K562 (cell line): ENCODE data around the gene OLFML2A. TPM values are rescaled to one million over a fixed set of nuclear protein-coding genes. Genes with fewer than 3 reads are reported as not detected.

Experiments used
- CBX1 ChIP-seq: sonication (generic); IDR thresholded peaks from 2 replicates; pipeline ENCODE4 v1.6.1; 2016; ENCODE audit warnings: antibody characterized with exemption, low read depth, mild to moderate bottlenecking
- CHAMP1 ChIP-seq: fragments of 450-650 bp; IDR thresholded peaks from 2 replicates; pipeline ENCODE4 v1.6.1; 2016; ENCODE audit warnings: mild to moderate bottlenecking
- MCM3 ChIP-seq: fragments of 450-650 bp; IDR thresholded peaks from 2 replicates; pipeline ENCODE4 v1.6.1; 2016
- MYC ChIP-seq, 2 experiments: fragments of 250-450 bp in 1 of 2; sonication (Bioruptor Pico) in 1 of 2; IDR thresholded peaks; 2 replicates each; pipeline versions ENCODE4 v1.5.1 to v1.6.1; 2012 to 2021; ENCODE audit warnings: low read depth in 2 of 2, borderline replicate concordance in 1 of 2, improper control_type of control experiment in 1 of 2, low read length in 1 of 2, mild to moderate bottlenecking in 1 of 2, moderate library complexity in 1 of 2
- PTRF ChIP-seq: fragments of 450-650 bp; IDR thresholded peaks from 2 replicates; pipeline ENCODE4 v1.6.1; 2016; ENCODE audit warnings: mild to moderate bottlenecking, missing genetic modification characterization, missing compliant biosample characterization
- RFX7 ChIP-seq: fragments of 250-450 bp; sonication (Bioruptor Pico); IDR thresholded peaks from 2 replicates; pipeline ENCODE4 v1.5.1; 2021; ENCODE audit warnings: mild to moderate bottlenecking
- STAT6 ChIP-seq: sonication (generic); formaldehyde crosslinking; IDR thresholded peaks from 2 replicates; pipeline ENCODE4 v1.8.1; 2023; ENCODE audit warnings: mild to moderate bottlenecking, missing genetic modification reagents
- TARDBP ChIP-seq: fragments of 450-650 bp; IDR thresholded peaks from 2 replicates; pipeline ENCODE4 v1.6.1; 2016
- ZBTB34 ChIP-seq: fragments of 250-450 bp; sonication (Bioruptor Pico); IDR thresholded peaks from 2 replicates; pipeline ENCODE4 v1.8.0; 2021; ENCODE audit warnings: mild to moderate bottlenecking, moderate library complexity
- ZNF280A ChIP-seq: fragments of 450-650 bp; IDR thresholded peaks from 2 replicates; pipeline ENCODE4 v1.6.1; 2018; ENCODE audit warnings: mild to moderate bottlenecking, low read depth; ENCODE audit not compliant: partially characterized antibody
- polyA plus RNA-seq, 8 experiments: library from polyadenylated mRNA; depleted of rRNA in 4 of 8; stranded (reverse) in 5 of 8; unstranded in 3 of 8; fragments of >200 nt; fragmentation: Nextera tagmentation in 2 of 8; fragmentation: Illumina TruSeq in 1 of 8; extraction: Ambion mirVana in 2 of 8; extraction: Trizol in 1 of 8; gene quantifications; 2 replicates each; pipeline versions ENCODE4 v1.2.1 to v1.2.3, GENCODE V29; 2011 to 2014; ENCODE audit warnings: inconsistent platforms in 1 of 8, missing spikeins in 1 of 8
- total RNA-seq, 7 experiments: library from RNA; depleted of rRNA in 6 of 7; stranded (reverse); fragments of >200 nt in 6 of 7; fragmentation: Illumina TruSeq in 2 of 7; extraction: Trizol in 2 of 7; gene quantifications; 2 replicates each; pipeline versions ENCODE4 v1.2.1 to v1.2.3, GENCODE V29; 2011 to 2021; ENCODE audit warnings: low replicate concordance in 1 of 7

Gene OLFML2A
- total and polyA plus RNA-seq, 9 of the 15 experiments (the other 6 are each of a cell fraction or from before 2014, with no cell fraction given) = 0.16 TPM; not detected in 8

- TF ChIP-seq MYC (IDR thresholded peaks at IDR 0.05; ENCODE audit: low read depth, low read length) = no peak
- no peak for TF ChIP-seq MYC (CRISPR knock-in tag; IDR thresholded peaks at IDR 0.05; ENCODE audit: borderline replicate concordance, low read depth)
- TF ChIP-seq ZBTB34 = no peak
- TF ChIP-seq RFX7 = no peak
- no peak for TF ChIP-seq STAT6 (CRISPR knock-in tag)
- TF ChIP-seq MCM3 = no peak
- no peak for TF ChIP-seq CBX1
- TF ChIP-seq TARDBP = no peak
- no peak for TF ChIP-seq ZNF280A
- TF ChIP-seq CHAMP1 = no peak
- TF ChIP-seq PTRF = no peak
Observed at GRCh38 chr9:124854161-124854560, 77.2 kb downstream of the OLFML2A start (continued).
